Small intestine (tissue), 7 donors: Measurements from ENCODE around the gene TMUB2. TPM values are rescaled to one million over a fixed set of nuclear protein-coding genes. Genes with fewer than 3 reads are reported as not detected.

ENCODE experiments used
- DNase-seq, 2 donors: peaks; one replicate each; pipeline versions ENCODE4 v3.0.0 to v3.0.0-alpha.2; 2013
- FAIRE-seq: peaks from 2 replicates; lab custom pipeline; 2012; peaks lifted over from hg19 to GRCh38; lab: Jason Lieb, UNC
- H3K27ac ChIP-seq, 3 donors: one replicate each; pipeline ENCODE4 v1.5.1; 2013; ENCODE audit warnings: low read length in 2 of 3, mild to moderate bottlenecking in 2 of 3, control low read depth in 1 of 3, inconsistent platforms in 1 of 3, low read depth in 1 of 3, moderate library complexity in 1 of 3
- H3K27me3 ChIP-seq, 3 donors: one replicate each; pipeline ENCODE4 v1.6.1; 2013; ENCODE audit warnings: low read length in 3 of 3, inconsistent platforms in 1 of 3; ENCODE audit not compliant: control insufficient read depth in 3 of 3, insufficient read depth in 3 of 3
- H3K36me3 ChIP-seq, 3 donors: one replicate each; pipeline ENCODE4 v1.6.1; 2013; ENCODE audit warnings: low read length in 3 of 3, inconsistent platforms in 1 of 3, low read depth in 1 of 3, mild to moderate bottlenecking in 1 of 3, moderate library complexity in 1 of 3; ENCODE audit not compliant: control insufficient read depth in 3 of 3, insufficient read depth in 2 of 3
- H3K4me1 ChIP-seq, 3 donors: one replicate each; pipeline ENCODE4 v1.6.1; 2013; ENCODE audit warnings: low read length in 2 of 3, inconsistent platforms in 1 of 3, low read depth in 1 of 3, mild to moderate bottlenecking in 1 of 3, moderate library complexity in 1 of 3; ENCODE audit not compliant: control insufficient read depth in 3 of 3, insufficient read depth in 2 of 3
- H3K4me3 ChIP-seq, 3 donors: one replicate each; pipeline ENCODE4 v1.5.1; 2013; ENCODE audit warnings: low read length in 3 of 3, control low read depth in 1 of 3, inconsistent platforms in 1 of 3, low read depth in 1 of 3, mild to moderate bottlenecking in 1 of 3, moderate library complexity in 1 of 3
- H3K9me3 ChIP-seq, 2 donors: one replicate each; pipeline ENCODE4 v1.6.1; 2013; ENCODE audit warnings: low read depth in 1 of 2, low read length in 1 of 2; ENCODE audit not compliant: control insufficient read depth in 2 of 2, insufficient read depth in 1 of 2
- WGBS, 3 donors: extraction: QIAGEN DNeasy Blood & Tissue Kit; methylation state at CpG; one replicate each; pipeline ENCODE4 v1.1.7; 2013; 5-methylcytosine and 5-hydroxymethylcytosine counted together
- polyA plus RNA-seq, 4 donors: library from polyadenylated mRNA; stranded (reverse) in 3 of 4; unstranded in 1 of 4; fragments of 200-250 nt in 3 of 4; fragments of 120-200 nt in 1 of 4; gene quantifications; one replicate each; pipeline versions ENCODE4 v1.2.1 to v1.2.3, GENCODE V29; 2013
- donor health status: healthy with polysubstance abuse.
- donor health status: control.
- donor health status: control.
- donor health status: Bipolar disorder and iron deficiency.
- donor health status: healthy.

TMUB2 gene
- polyA plus RNA-seq, 4 donors: 28.7 to 40.2 (median 32.3) TPM

- H3K27ac ChIP-seq: peak overlapping the region in 1 of 3 donors; percentile 30
- DNase-seq: peak in 1 of 2 donors; percentile 48
- H3K9me3 ChIP-seq: no peaks in the 10 kb centered on the region
- peaks cover 6 to 32% (median 14%) of the 10 kb centered on the region in 3 donors for H3K36me3 ChIP-seq
- no peak overlapping the region for H3K4me3 ChIP-seq
- 58 to 61% (median 59%) methylated on average over 9 of the region's 9 CpGs for WGBS, 3 donors
- no peaks in the 10 kb centered on the region for H3K27me3 ChIP-seq
- H3K4me1 ChIP-seq: peaks cover 0 to 6% (median 0%) of the 10 kb centered on the region in 3 donors
- FAIRE-seq: no peak
These were observed 17.1 kb downstream of the TMUB2 start for GRCh38 chr17:44203731-44204440.

GRCh38 chr17:44204441-44204882 is 17.7 kb downstream of the TMUB2 start:
- FAIRE-seq: no peak

GRCh38 chr17:44205962-44206824 is 19.4 kb downstream of the TMUB2 start:
- H3K4me1 ChIP-seq: peaks cover 0 to 9% (median 0%) of the 10 kb centered on the region in 3 donors
- FAIRE-seq (no peak), DNase-seq (no peak)
- 61 to 66% (median 64%) methylated on average over 13 of the region's 13 CpGs for WGBS, 3 donors
- H3K36me3 ChIP-seq: peaks cover 10 to 54% (median 22%) of the 10 kb centered on the region in 3 donors
- H3K9me3 ChIP-seq: no peaks in the 10 kb centered on the region
- no peaks in the 10 kb centered on the region for H3K27me3 ChIP-seq
- H3K4me3 ChIP-seq: no peak overlapping the region
- H3K27ac ChIP-seq: no peak overlapping the region

More at GRCh38 chr17:44204441-44204882, 17.7 kb downstream of the TMUB2 start:
- Histone ChIP-seq H3K9me3 (no peaks in the 10 kb centered on the region), H3K27me3 (no peaks in the 10 kb centered on the region), H3K36me3 (peaks cover 8 to 38% (median 19%) of the 10 kb centered on the region in 3 donors), H3K4me1 (peaks cover 0 to 6% (median 0%) of the 10 kb centered on the region in 3 donors), H3K4me3 (no peak overlapping the region), H3K27ac (no peak overlapping the region)
- WGBS, 3 donors: 30 to 53% (median 40%) methylated on average over 5 of the region's 5 CpGs
- DNase-seq: peak in 1 of 2 donors; percentile 56

- WGBS, 3 donors: 81 to 84% (median 82%) methylated on average over 6 of the region's 6 CpGs
- Histone ChIP-seq H3K36me3 (peaks cover 10 to 60% (median 22%) of the 10 kb centered on the region in 3 donors), H3K27me3 (no peaks in the 10 kb centered on the region), H3K9me3 (no peaks in the 10 kb centered on the region), H3K4me1 (peaks cover 0 to 8% (median 0%) of the 10 kb centered on the region in 3 donors), H3K4me3 (no peak overlapping the region), H3K27ac (no peak overlapping the region)
- FAIRE-seq (no peak), DNase-seq (no peak)
These were observed 20.0 kb downstream of the TMUB2 start for GRCh38 chr17:44206825-44207155.

- no peak overlapping the region for H3K4me3 ChIP-seq
- H3K27me3 ChIP-seq: no peaks in the 10 kb centered on the region
- DNase-seq (no peak), FAIRE-seq (no peak)
- H3K4me1 ChIP-seq: peaks cover 0 to 8% (median 0%) of the 10 kb centered on the region in 3 donors
- peaks cover 10 to 65% (median 22%) of the 10 kb centered on the region in 3 donors for H3K36me3 ChIP-seq
- no peaks in the 10 kb centered on the region for H3K9me3 ChIP-seq
- no peak overlapping the region for H3K27ac ChIP-seq
- 81 to 90% (median 85%) methylated on average over 13 to 17 of the region's 17 CpGs for WGBS, 3 donors
These were observed 20.5 kb downstream of the TMUB2 start for GRCh38 chr17:44207319-44207718.

- DNase-seq: no peak
- Histone ChIP-seq H3K27ac (no peak overlapping the region), H3K4me1 (peaks cover 0 to 8% (median 0%) of the 10 kb centered on the region in 3 donors), H3K9me3 (no peaks in the 10 kb centered on the region), H3K36me3 (peaks cover 10 to 69% (median 22%) of the 10 kb centered on the region in 3 donors), H3K27me3 (no peaks in the 10 kb centered on the region), H3K4me3 (no peak overlapping the region)
- WGBS, 3 donors: 88 to 91% (median 90%) methylated on average over 5 of the region's 5 CpGs
- FAIRE-seq: no peak
These were observed 21.0 kb downstream of the TMUB2 start for GRCh38 chr17:44207743-44208142.

- DNase-seq (peak in 1 of 2 donors; percentile 34), FAIRE-seq (no peak)
- no peaks in the 10 kb centered on the region for H3K9me3 ChIP-seq
- H3K4me1 ChIP-seq: peaks cover 0 to 8% (median 0%) of the 10 kb centered on the region in 3 donors
- H3K27ac ChIP-seq: peak overlapping the region in 1 of 3 donors; percentile 36
- peaks cover 15 to 90% (median 22%) of the 10 kb centered on the region in 3 donors for H3K36me3 ChIP-seq
- no peak overlapping the region for H3K4me3 ChIP-seq
- 62 to 74% (median 68%) methylated on average over 11 of the region's 11 CpGs for WGBS, 3 donors
- no peaks in the 10 kb centered on the region for H3K27me3 ChIP-seq
These were observed 23.1 kb downstream of the TMUB2 start for GRCh38 chr17:44209786-44210341.
